K562 (cell line): ENCODE results near the gene EXOSC9. TPM values are rescaled to one million over a fixed set of nuclear protein-coding genes. Genes with fewer than 3 reads are reported as not detected.
A peak's percentile ranks its signal among the peaks of the same experiment; 100 is the strongest.

ENCODE experiments used
- BCL6 ChIP-seq: fragments of 250-450 bp; sonication (Bioruptor Pico); IDR thresholded peaks from 2 replicates; pipeline ENCODE4 v1.4.0; 2020
- CBFA2T3 ChIP-seq: fragments of 450-650 bp; IDR thresholded peaks from 2 replicates; pipeline ENCODE4 v1.6.1; 2017
- CHD2 ChIP-seq: IDR thresholded peaks from 2 replicates; pipeline ENCODE4 v1.6.1; 2011; ENCODE audit warnings: low read depth, low read length
- CREM ChIP-seq: IDR thresholded peaks from 2 replicates; pipeline ENCODE4 v1.6.1; 2014; ENCODE audit warnings: antibody characterized with exemption, low read depth
- HSF4 ChIP-seq: fragments of 250-450 bp; sonication (Bioruptor Pico); IDR thresholded peaks from 2 replicates; pipeline ENCODE4 v2.1.2; 2022; ENCODE audit warnings: mild to moderate bottlenecking, moderate library complexity, borderline replicate concordance
- NBN ChIP-seq: fragments of 450-650 bp; IDR thresholded peaks from 2 replicates; pipeline ENCODE4 v1.6.1; 2016; ENCODE audit warnings: low read depth, mild to moderate bottlenecking
- NR2C1 ChIP-seq, 2 experiments: fragments of 450-650 bp; IDR thresholded peaks; 2 replicates each; pipeline ENCODE4 v1.6.1; 2017; ENCODE audit warnings: mild to moderate bottlenecking in 2 of 2, antibody characterized with exemption in 1 of 2, inconsistent platforms in 1 of 2, missing compliant biosample characterization in 1 of 2, missing genetic modification characterization in 1 of 2
- PCBP1 ChIP-seq: fragments of 200-400 bp; formaldehyde crosslinking; IDR thresholded peaks from 2 replicates; pipeline ENCODE4 v1.6.1; 2018; ENCODE audit warnings: mild to moderate bottlenecking, low read depth, low read length; ENCODE audit not compliant: poor library complexity, severe bottlenecking
- RBM22 ChIP-seq: fragments of 200-400 bp; formaldehyde crosslinking; IDR thresholded peaks from 2 replicates; pipeline ENCODE4 v1.6.1; 2018; ENCODE audit warnings: low read length, low read depth; ENCODE audit not compliant: poor library complexity, severe bottlenecking
- RFX1 ChIP-seq: fragments of 450-650 bp; IDR thresholded peaks from 2 replicates; pipeline ENCODE4 v1.6.1; 2016; ENCODE audit warnings: mild to moderate bottlenecking, moderate library complexity
- SAP30 ChIP-seq: fragments of 200-600 bp; sonication (generic); IDR thresholded peaks from 2 replicates; pipeline ENCODE4 v1.6.1; 2012; ENCODE audit warnings: borderline replicate concordance, low read depth, mild to moderate bottlenecking, moderate library complexity, low read length, control low read depth, inconsistent platforms; ENCODE audit not compliant: insufficient read depth, poor library complexity, severe bottlenecking
- SLC30A9 ChIP-seq: fragments of 250-450 bp; sonication (Bioruptor Pico); IDR thresholded peaks from 2 replicates; pipeline ENCODE4 v1.8.0; 2022; ENCODE audit warnings: mild to moderate bottlenecking, moderate library complexity
- TCFL5 ChIP-seq: fragments of 250-450 bp; sonication (Bioruptor Pico); conservative IDR thresholded peaks from 2 replicates; pipeline ENCODE4 v1.6.1; 2021; ENCODE audit warnings: mild to moderate bottlenecking, moderate library complexity, matching md5 sums
- TRIM24 ChIP-seq, 2 experiments: fragments of 450-650 bp; IDR thresholded peaks; 2 replicates each; pipeline ENCODE4 v1.6.1; 2016
- U2AF2 ChIP-seq: fragments of 200-400 bp; formaldehyde crosslinking; optimal IDR thresholded peaks from 2 replicates; pipeline ENCODE3; 2017; ENCODE audit warnings: low read depth, mild to moderate bottlenecking, low read length
- ZBTB26 ChIP-seq: fragments of 450-650 bp; formaldehyde crosslinking; IDR thresholded peaks from 2 replicates; pipeline ENCODE4 v1.4.0; 2022; ENCODE audit warnings: missing genetic modification characterization
- ZBTB7A ChIP-seq: IDR thresholded peaks from 2 replicates; pipeline ENCODE4 v1.6.1; 2011; ENCODE audit warnings: low read depth, mild to moderate bottlenecking, low read length, moderate library complexity, borderline replicate concordance; ENCODE audit not compliant: control insufficient read depth
- ZNF316 ChIP-seq: fragments of 450-650 bp; IDR thresholded peaks from 2 replicates; pipeline ENCODE4 v1.6.1; 2016
- ZNF431 ChIP-seq: sonication (generic); formaldehyde crosslinking; IDR thresholded peaks from 2 replicates; pipeline ENCODE4 v1.8.0; 2022; ENCODE audit warnings: mild to moderate bottlenecking, missing genetic modification reagents
- ZNF445 ChIP-seq: fragments of 250-450 bp; sonication (Bioruptor Pico); IDR thresholded peaks from 2 replicates; pipeline ENCODE4 v1.4.0; 2020; ENCODE audit warnings: low read depth, mild to moderate bottlenecking, moderate library complexity
- ZNF511 ChIP-seq: sonication (generic); formaldehyde crosslinking; IDR thresholded peaks from 2 replicates; pipeline ENCODE4 v1.8.0; 2022; ENCODE audit warnings: mild to moderate bottlenecking, missing genetic modification reagents
- ZSCAN29 ChIP-seq: fragments of 450-650 bp; IDR thresholded peaks from 2 replicates; pipeline ENCODE4 v1.6.1; 2017
- polyA plus RNA-seq, 8 experiments: library from polyadenylated mRNA; depleted of rRNA in 4 of 8; stranded (reverse) in 5 of 8; unstranded in 3 of 8; fragments of >200 nt; fragmentation: Nextera tagmentation in 2 of 8; fragmentation: Illumina TruSeq in 1 of 8; extraction: Ambion mirVana in 2 of 8; extraction: Trizol in 1 of 8; gene quantifications; 2 replicates each; pipeline versions ENCODE4 v1.2.1 to v1.2.3, GENCODE V29; 2011 to 2014; ENCODE audit warnings: inconsistent platforms in 1 of 8, missing spikeins in 1 of 8
- total RNA-seq, 7 experiments: library from RNA; depleted of rRNA in 6 of 7; stranded (reverse); fragments of >200 nt in 6 of 7; fragmentation: Illumina TruSeq in 2 of 7; extraction: Trizol in 2 of 7; gene quantifications; 2 replicates each; pipeline versions ENCODE4 v1.2.1 to v1.2.3, GENCODE V29; 2011 to 2021; ENCODE audit warnings: low replicate concordance in 1 of 7
- TF ChIP-seq, protein P1 (sequence below), 3 experiments: fragments of 200-800 bp in 1 of 3; fragments of 250-450 bp in 1 of 3; fragments of 450-650 bp in 1 of 3; sonication (Bioruptor Pico) in 1 of 3; sonication (Bioruptor generic) in 1 of 3; formaldehyde crosslinking in 1 of 3; IDR thresholded peaks; 2 replicates each; pipeline versions ENCODE4 v1.6.1 to v1.8.0; 2016 to 2022; ENCODE audit warnings: mild to moderate bottlenecking in 2 of 3, missing genetic modification characterization in 2 of 3, missing compliant biosample characterization in 1 of 3, moderate library complexity in 1 of 3
- TF ChIP-seq, protein P2 (sequence below): fragments of 450-650 bp; formaldehyde crosslinking; IDR thresholded peaks from 2 replicates; pipeline ENCODE4 v1.4.0; 2020; ENCODE audit warnings: mild to moderate bottlenecking, moderate library complexity

Gene EXOSC9
- total and polyA plus RNA-seq, 9 of the 15 experiments (the other 6 are each of a cell fraction or from before 2014, with no cell fraction given) = 64.7 to 166 (median 115) TPM

DNA sequence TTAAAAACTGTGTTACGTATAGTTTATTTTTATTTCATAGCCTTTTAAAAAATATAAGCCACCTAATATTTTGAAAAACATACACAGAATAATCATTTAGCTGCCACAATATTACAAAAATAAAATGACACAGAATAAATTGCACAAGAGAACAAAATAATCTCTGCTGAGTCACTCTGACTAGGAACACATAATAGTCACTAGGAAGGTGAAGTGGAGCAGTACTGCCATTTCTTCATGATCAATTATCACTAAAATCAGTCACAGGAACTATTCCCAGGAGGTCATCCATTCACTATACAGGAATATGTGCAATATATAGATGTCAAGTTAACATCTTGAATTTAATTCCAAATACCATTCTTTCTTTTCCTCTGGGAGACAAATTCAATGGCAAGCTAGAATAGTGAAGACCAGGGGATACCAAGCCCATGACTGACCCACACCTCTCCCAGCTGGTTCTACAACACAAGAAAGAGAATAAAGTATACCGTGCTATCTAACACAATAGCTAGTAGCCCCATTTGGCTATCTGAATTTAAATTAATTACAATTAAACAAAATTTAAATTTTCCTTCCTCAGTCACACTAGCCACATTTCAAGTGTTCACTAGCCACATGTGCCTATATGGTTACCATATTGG lies 42.1 kb upstream of the EXOSC9 start (continued):
- no peak for TF ChIP-seq CREM
- TF ChIP-seq U2AF2 = no peak
- no peak for TF ChIP-seq ZNF431
- TF ChIP-seq PCBP1 = no peak
- TF ChIP-seq NBN = no peak
- no peak for TF ChIP-seq CBFA2T3
- TF ChIP-seq HSF4 (CRISPR knock-in tag) = no peak
- no peak for TF ChIP-seq SLC30A9 (CRISPR knock-in tag)
- TF ChIP-seq, protein P1, sequence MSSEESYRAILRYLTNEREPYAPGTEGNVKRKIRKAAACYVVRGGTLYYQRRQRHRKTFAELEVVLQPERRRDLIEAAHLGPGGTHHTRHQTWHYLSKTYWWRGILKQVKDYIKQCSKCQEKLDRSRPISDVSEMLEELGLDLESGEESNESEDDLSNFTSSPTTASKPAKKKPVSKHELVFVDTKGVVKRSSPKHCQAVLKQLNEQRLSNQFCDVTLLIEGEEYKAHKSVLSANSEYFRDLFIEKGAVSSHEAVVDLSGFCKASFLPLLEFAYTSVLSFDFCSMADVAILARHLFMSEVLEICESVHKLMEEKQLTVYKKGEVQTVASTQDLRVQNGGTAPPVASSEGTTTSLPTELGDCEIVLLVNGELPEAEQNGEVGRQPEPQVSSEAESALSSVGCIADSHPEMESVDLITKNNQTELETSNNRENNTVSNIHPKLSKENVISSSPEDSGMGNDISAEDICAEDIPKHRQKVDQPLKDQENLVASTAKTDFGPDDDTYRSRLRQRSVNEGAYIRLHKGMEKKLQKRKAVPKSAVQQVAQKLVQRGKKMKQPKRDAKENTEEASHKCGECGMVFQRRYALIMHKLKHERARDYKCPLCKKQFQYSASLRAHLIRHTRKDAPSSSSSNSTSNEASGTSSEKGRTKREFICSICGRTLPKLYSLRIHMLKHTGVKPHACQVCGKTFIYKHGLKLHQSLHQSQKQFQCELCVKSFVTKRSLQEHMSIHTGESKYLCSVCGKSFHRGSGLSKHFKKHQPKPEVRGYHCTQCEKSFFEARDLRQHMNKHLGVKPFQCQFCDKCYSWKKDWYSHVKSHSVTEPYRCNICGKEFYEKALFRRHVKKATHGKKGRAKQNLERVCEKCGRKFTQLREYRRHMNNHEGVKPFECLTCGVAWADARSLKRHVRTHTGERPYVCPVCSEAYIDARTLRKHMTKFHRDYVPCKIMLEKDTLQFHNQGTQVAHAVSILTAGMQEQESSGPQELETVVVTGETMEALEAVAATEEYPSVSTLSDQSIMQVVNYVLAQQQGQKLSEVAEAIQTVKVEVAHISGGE (CRISPR knock-in tag; IDR thresholded peaks at IDR 0.05) = no peak
- TF ChIP-seq TCFL5 = no peak
- no peak for TF ChIP-seq BCL6 (CRISPR knock-in tag)
- no peak for TF ChIP-seq SAP30
- TF ChIP-seq TRIM24 (IDR thresholded peaks at IDR 0.05) = peak; percentile 80 to 81
- TF ChIP-seq CHD2 = no peak
- peak; percentile 84 for TF ChIP-seq ZNF316
- TF ChIP-seq NR2C1 (IDR thresholded peaks at IDR 0.05) = no peak
- TF ChIP-seq NR2C1 (tag; IDR thresholded peaks at IDR 0.05) = no peak
- TF ChIP-seq ZSCAN29 = no peak
- TF ChIP-seq RFX1 = no peak
- TF ChIP-seq, protein P2, sequence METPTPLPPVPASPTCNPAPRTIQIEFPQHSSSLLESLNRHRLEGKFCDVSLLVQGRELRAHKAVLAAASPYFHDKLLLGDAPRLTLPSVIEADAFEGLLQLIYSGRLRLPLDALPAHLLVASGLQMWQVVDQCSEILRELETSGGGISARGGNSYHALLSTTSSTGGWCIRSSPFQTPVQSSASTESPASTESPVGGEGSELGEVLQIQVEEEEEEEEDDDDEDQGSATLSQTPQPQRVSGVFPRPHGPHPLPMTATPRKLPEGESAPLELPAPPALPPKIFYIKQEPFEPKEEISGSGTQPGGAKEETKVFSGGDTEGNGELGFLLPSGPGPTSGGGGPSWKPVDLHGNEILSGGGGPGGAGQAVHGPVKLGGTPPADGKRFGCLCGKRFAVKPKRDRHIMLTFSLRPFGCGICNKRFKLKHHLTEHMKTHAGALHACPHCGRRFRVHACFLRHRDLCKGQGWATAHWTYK (CRISPR knock-in tag) = no peak
- TF ChIP-seq ZBTB7A = no peak
- TF ChIP-seq ZBTB26 (CRISPR knock-in tag) = no peak
- TF ChIP-seq ZNF445 = no peak
- TF ChIP-seq ZNF511 (CRISPR knock-in tag) = no peak
- no peak for TF ChIP-seq RBM22
